Endodermal cell (in vitro differentiated cells): Measurements from ENCODE around the gene GABRR2. TPM values are rescaled to one million over a fixed set of nuclear protein-coding genes. Genes with fewer than 3 reads are reported as not detected.

Experiments used
- DNase-seq: peaks from one replicate; pipeline ENCODE4 v3.0.0-alpha.2; 2017
- H3K27ac ChIP-seq: 2 replicates; pipeline ENCODE4 v1.5.1; 2013; ENCODE audit warnings: mild to moderate bottlenecking, low read depth, low read length, moderate library complexity
- H3K27me3 ChIP-seq: 2 replicates; pipeline ENCODE4 v1.6.1; 2013; ENCODE audit warnings: mild to moderate bottlenecking, low read length, moderate library complexity; ENCODE audit not compliant: insufficient read depth, control insufficient read depth, poor library complexity, severe bottlenecking
- H3K36me3 ChIP-seq: 2 replicates; pipeline ENCODE4 v1.7.0; 2013; ENCODE audit warnings: mild to moderate bottlenecking, low read length, moderate library complexity; ENCODE audit not compliant: control insufficient read depth, insufficient read depth
- H3K4me1 ChIP-seq: one replicate; pipeline ENCODE4 v1.7.0; 2013; ENCODE audit warnings: low read length; ENCODE audit not compliant: control insufficient read depth, insufficient read depth
- H3K4me3 ChIP-seq: 2 replicates; pipeline ENCODE4 v1.5.1; 2013; ENCODE audit warnings: mild to moderate bottlenecking, low read length, moderate library complexity
- H3K9ac ChIP-seq: 2 replicates; pipeline ENCODE4 v1.6.1; 2013; ENCODE audit warnings: mild to moderate bottlenecking, low read length, moderate library complexity; ENCODE audit not compliant: poor library complexity, severe bottlenecking; ENCODE audit errors: extremely low read depth
- H3K9me3 ChIP-seq: 2 replicates; pipeline ENCODE4 v1.6.1; 2013; ENCODE audit warnings: mild to moderate bottlenecking, low read length, moderate library complexity; ENCODE audit not compliant: control insufficient read depth
- H3K27ac Mint-ChIP-seq: 2 replicates; pipeline ENCODE4 v1.8.0; 2020; ENCODE audit warnings: mixed read lengths
- H3K27me3 Mint-ChIP-seq: 2 replicates; pipeline ENCODE4 v1.8.0; 2021; ENCODE audit warnings: mild to moderate bottlenecking, mixed read lengths; ENCODE audit not compliant: insufficient read depth
- H3K36me3 Mint-ChIP-seq: 2 replicates; pipeline ENCODE4 v1.8.0; 2020; ENCODE audit warnings: low read depth, mixed read lengths
- H3K4me1 Mint-ChIP-seq: 2 replicates; pipeline ENCODE4 v1.8.0; 2020; ENCODE audit warnings: mixed read lengths
- H3K4me3 Mint-ChIP-seq: 2 replicates; pipeline ENCODE4 v1.8.0; 2020; ENCODE audit warnings: mild to moderate bottlenecking, moderate library complexity, mixed read lengths
- H3K9me3 Mint-ChIP-seq: 2 replicates; pipeline ENCODE4 v1.8.0; 2020; ENCODE audit warnings: mild to moderate bottlenecking, mixed read lengths
- WGBS, 2 experiments: methylation state at CpG; one replicate each; pipeline versions ENCODE4 v1.1.5 to v1.1.7; 2013; ENCODE audit warnings: missing lambda C conversion rate in 2 of 2, mixed read lengths in 1 of 2; ENCODE audit not compliant: insufficient coverage in 1 of 2, insufficient read length in 1 of 2; 5-methylcytosine and 5-hydroxymethylcytosine counted together
- total RNA-seq, 2 donors: library from RNA; stranded (reverse); fragmentation: NEBNext Ultra II Directional in 1 of 2; extraction: Animal tissue kit (Norgen Biotek cat#: 25700) in 1 of 2; gene quantifications; 2 replicates in 1 of 2; 3 replicates in 1 of 2; pipeline ENCODE4 v1.2.1, GENCODE V29; 2021
- TF ChIP-seq, protein P1 (sequence below): fragments of 200-600 bp; sonication (generic); conservative IDR thresholded peaks from 2 replicates; pipeline ENCODE4 v1.5.0; 2021; ENCODE audit warnings: antibody characterized with exemption, mild to moderate bottlenecking

GABRR2 gene
- total RNA-seq, 2 donors from 2014 or later, result 0.15 to 0.27 TPM

DNA sequence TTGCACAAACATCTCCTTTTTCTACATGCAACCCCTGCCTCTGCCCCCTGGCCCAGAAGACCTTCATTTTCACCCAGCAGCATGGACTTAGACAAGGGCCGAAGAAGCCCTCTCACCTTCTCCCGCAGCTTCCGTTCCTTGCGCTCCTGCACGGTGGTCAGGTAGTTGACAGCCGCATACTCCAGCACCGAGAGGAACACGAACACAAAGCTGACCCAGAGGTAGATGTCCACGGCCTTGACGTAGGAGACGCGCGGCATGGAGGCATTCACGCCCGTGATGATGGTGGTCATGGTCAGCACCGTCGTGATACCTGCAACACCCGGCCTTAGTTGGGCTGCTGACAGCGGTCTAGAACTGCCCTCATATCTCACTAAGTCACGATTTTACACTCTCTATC is 50.8 kb downstream of the GABRR2 start:
- Mint-ChIP-seq H3K9me3 (no peaks in the 10 kb centered on the region), H3K4me3 (no peak overlapping the region), H3K27ac (no peak overlapping the region), H3K27me3 (peaks cover 2% of the 10 kb centered on the region), H3K36me3 (no peaks in the 10 kb centered on the region), H3K4me1 (no peaks in the 10 kb centered on the region)
- no peaks in the 10 kb centered on the region for H3K27me3 ChIP-seq
- H3K9ac ChIP-seq, result no peak overlapping the region
- TF ChIP-seq, protein P1, sequence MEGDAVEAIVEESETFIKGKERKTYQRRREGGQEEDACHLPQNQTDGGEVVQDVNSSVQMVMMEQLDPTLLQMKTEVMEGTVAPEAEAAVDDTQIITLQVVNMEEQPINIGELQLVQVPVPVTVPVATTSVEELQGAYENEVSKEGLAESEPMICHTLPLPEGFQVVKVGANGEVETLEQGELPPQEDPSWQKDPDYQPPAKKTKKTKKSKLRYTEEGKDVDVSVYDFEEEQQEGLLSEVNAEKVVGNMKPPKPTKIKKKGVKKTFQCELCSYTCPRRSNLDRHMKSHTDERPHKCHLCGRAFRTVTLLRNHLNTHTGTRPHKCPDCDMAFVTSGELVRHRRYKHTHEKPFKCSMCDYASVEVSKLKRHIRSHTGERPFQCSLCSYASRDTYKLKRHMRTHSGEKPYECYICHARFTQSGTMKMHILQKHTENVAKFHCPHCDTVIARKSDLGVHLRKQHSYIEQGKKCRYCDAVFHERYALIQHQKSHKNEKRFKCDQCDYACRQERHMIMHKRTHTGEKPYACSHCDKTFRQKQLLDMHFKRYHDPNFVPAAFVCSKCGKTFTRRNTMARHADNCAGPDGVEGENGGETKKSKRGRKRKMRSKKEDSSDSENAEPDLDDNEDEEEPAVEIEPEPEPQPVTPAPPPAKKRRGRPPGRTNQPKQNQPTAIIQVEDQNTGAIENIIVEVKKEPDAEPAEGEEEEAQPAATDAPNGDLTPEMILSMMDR, result no peak
- no peaks in the 10 kb centered on the region for H3K4me1 ChIP-seq
- H3K36me3 ChIP-seq, result no peaks in the 10 kb centered on the region
- no peak overlapping the region for H3K4me3 ChIP-seq
- H3K27ac ChIP-seq, result no peak overlapping the region
- 95% methylated on average over 18 to 20 of the region's 20 CpGs for WGBS, 2 experiments
- no peak for DNase-seq
- H3K9me3 ChIP-seq, result no peaks in the 10 kb centered on the region

DNA sequence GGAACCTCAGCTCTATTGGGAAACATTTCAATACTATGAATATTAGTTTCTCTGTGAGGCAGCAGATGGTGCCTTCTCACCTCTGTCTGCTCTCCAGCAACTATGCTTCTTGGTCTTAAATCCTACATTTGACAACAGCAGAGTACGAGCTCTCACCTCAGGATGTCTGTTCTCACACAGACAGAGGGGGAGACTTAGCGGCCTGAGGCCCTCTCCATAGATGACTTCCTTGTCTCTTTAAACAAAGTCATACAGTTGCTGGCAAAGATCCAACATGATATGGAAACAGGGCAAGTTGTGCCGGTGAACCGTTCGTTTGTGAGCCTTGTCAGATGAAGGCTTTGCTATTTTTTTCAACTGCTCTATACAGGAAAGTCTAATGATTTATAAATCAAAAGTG is 54.3 kb downstream of the GABRR2 start:
- WGBS, 2 experiments, result 91 to 100% methylated on average over 2 to 5 of the region's 5 CpGs
- TF ChIP-seq, protein P1, result no peak
- Mint-ChIP-seq H3K27me3 (no peaks in the 10 kb centered on the region), H3K4me3 (no peak overlapping the region), H3K4me1 (no peaks in the 10 kb centered on the region), H3K36me3 (no peaks in the 10 kb centered on the region), H3K27ac (no peak overlapping the region), H3K9me3 (no peaks in the 10 kb centered on the region)
- Histone ChIP-seq H3K27ac (no peak overlapping the region), H3K4me3 (no peak overlapping the region), H3K9ac (no peak overlapping the region), H3K27me3 (no peaks in the 10 kb centered on the region), H3K9me3 (no peaks in the 10 kb centered on the region), H3K36me3 (no peaks in the 10 kb centered on the region), H3K4me1 (no peaks in the 10 kb centered on the region)
- no peak for DNase-seq

DNA sequence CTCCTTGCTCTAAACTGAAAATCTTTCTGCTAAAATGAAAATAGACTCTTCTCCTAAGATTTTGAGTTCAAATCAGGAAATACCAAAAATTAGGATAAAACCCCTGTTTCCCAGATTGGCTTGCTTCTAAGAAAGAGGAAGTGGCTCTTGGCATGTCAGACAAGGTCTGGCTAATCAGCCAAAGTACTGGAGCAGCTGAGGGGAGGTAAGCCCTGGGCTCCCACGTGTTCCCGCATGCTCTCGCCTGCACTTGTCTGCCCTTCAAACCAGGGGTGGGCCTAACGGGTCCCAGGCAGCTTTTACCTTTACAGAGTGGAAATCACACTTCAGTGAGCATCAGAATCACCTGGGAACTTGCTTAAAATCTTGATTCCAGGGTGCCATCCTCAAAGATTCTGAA is 54.8 kb downstream of the GABRR2 start:
- Histone ChIP-seq H3K27ac (no peak overlapping the region), H3K4me1 (no peaks in the 10 kb centered on the region), H3K9me3 (no peaks in the 10 kb centered on the region), H3K4me3 (no peak overlapping the region), H3K9ac (no peak overlapping the region), H3K36me3 (no peaks in the 10 kb centered on the region), H3K27me3 (no peaks in the 10 kb centered on the region)
- TF ChIP-seq, protein P1, result no peak
- 81 to 94% methylated on average over 4 of the region's 4 CpGs for WGBS, 2 experiments
- DNase-seq, result no peak
- H3K36me3 Mint-ChIP-seq, result no peaks in the 10 kb centered on the region
- H3K27ac Mint-ChIP-seq, result no peak overlapping the region
- no peak overlapping the region for H3K4me3 Mint-ChIP-seq
- no peaks in the 10 kb centered on the region for H3K9me3 Mint-ChIP-seq
- H3K4me1 Mint-ChIP-seq, result no peaks in the 10 kb centered on the region
- no peaks in the 10 kb centered on the region for H3K27me3 Mint-ChIP-seq
